Measurements from ENCODE around the gene CLDN11.

The CLDN11 gene

GRCh38 chr3:170448584-170448983, 29.9 kb downstream of the CLDN11 start:
- no peak for DNase-seq (ENCODE audit: low read depth, low spot score)
- Histone ChIP-seq H3K9me3 (ENCODE audit: low read depth, low read length) (no peaks in the 10 kb centered on the region), H3K27ac (no peak overlapping the region), H3K4me3 (no peak overlapping the region), H3K36me3 (ENCODE audit: insufficient read depth, low read length) (no peaks in the 10 kb centered on the region), H3K9ac (ENCODE audit: insufficient read length) (no peak overlapping the region)
- TF ChIP-seq FOXP2 (optimal IDR thresholded peaks at IDR 0.05; ENCODE audit: control extremely low read depth, extremely low read length, insufficient read depth) = no peak
- TF ChIP-seq EZH2 (IDR thresholded peaks at IDR 0.05) = no peak
- TF ChIP-seq POLR2AphosphoS5 (IDR thresholded peaks at IDR 0.05; ENCODE audit: borderline replicate concordance, low read depth, low read length) = no peak

DNA sequence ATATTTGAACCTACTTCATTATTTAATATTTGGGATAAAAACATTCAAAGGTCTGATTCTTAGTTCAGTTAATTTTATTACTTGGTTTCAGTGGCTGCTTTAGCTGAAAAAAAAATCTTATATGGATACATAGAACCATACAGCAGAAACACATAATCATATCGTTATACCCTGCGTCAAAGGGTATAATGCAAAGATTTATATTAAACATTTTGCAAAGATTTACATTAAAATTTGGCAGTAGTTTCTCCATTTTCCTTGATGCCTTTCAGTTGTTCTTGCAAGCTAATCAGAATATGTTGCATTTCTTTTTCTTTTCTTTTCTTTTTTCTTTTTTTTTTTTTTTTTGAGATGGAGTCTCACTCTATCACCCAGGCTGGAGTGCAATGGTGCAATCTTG, 31.4 kb downstream of the CLDN11 start:
- Histone ChIP-seq H3K4me3 (no peak overlapping the region), H3K27ac (no peak overlapping the region), H3K9ac (ENCODE audit: insufficient read length) (no peak overlapping the region), H3K9me3 (ENCODE audit: low read depth, low read length) (no peaks in the 10 kb centered on the region), H3K36me3 (ENCODE audit: insufficient read depth, low read length) (no peaks in the 10 kb centered on the region)
- TF ChIP-seq EZH2 (IDR thresholded peaks at IDR 0.05) = no peak
- TF ChIP-seq POLR2AphosphoS5 (IDR thresholded peaks at IDR 0.05; ENCODE audit: borderline replicate concordance, low read depth, low read length) = no peak
- TF ChIP-seq FOXP2 (optimal IDR thresholded peaks at IDR 0.05; ENCODE audit: control extremely low read depth, extremely low read length, insufficient read depth) = no peak
- DNase-seq (ENCODE audit: low read depth, low spot score) = no peak

GRCh38 chr3:170454509-170454908, 35.8 kb downstream of the CLDN11 start:
- H3K9ac ChIP-seq (ENCODE audit: insufficient read length) = no peak overlapping the region
- no peak for DNase-seq (ENCODE audit: low read depth, low spot score)
- H3K9me3 ChIP-seq (ENCODE audit: low read depth, low read length) = no peaks in the 10 kb centered on the region
- H3K36me3 ChIP-seq (ENCODE audit: insufficient read depth, low read length) = no peaks in the 10 kb centered on the region
- no peak overlapping the region for H3K27ac ChIP-seq
- TF ChIP-seq POLR2AphosphoS5 (IDR thresholded peaks at IDR 0.05; ENCODE audit: borderline replicate concordance, low read depth, low read length) (no peak), EZH2 (IDR thresholded peaks at IDR 0.05) (no peak), FOXP2 (optimal IDR thresholded peaks at IDR 0.05; ENCODE audit: control extremely low read depth, extremely low read length, insufficient read depth) (no peak)
- H3K4me3 ChIP-seq = no peak overlapping the region

DNA sequence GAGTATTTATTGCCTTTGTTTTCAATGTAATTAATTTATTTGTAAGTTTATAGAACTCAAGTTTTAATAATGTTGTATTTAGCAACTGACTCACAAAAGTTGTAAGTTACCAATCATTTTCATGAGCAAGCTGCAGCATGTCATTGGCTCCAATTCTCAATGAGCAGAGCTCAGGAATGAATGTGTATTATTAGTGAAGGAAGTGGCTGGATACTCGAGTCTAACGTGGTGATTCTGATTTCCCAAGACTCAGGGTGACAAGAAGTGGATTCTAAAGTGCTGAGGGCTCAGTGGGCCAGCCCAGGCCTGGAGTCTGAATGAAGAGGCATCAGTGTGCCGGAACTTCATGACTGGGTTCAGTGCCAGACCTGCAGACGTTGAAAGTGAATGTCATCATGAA, 39.6 kb downstream of the CLDN11 start:
- TF ChIP-seq FOXP2 (optimal IDR thresholded peaks at IDR 0.05; ENCODE audit: control extremely low read depth, extremely low read length, insufficient read depth) (no peak), POLR2AphosphoS5 (IDR thresholded peaks at IDR 0.05; ENCODE audit: borderline replicate concordance, low read depth, low read length) (no peak), EZH2 (IDR thresholded peaks at IDR 0.05) (no peak)
- no peak for DNase-seq (ENCODE audit: low read depth, low spot score)
- H3K4me3 ChIP-seq = no peak overlapping the region
- H3K9me3 ChIP-seq (ENCODE audit: low read depth, low read length) = no peaks in the 10 kb centered on the region
- H3K36me3 ChIP-seq (ENCODE audit: insufficient read depth, low read length) = no peaks in the 10 kb centered on the region
- H3K9ac ChIP-seq (ENCODE audit: insufficient read length) = no peak overlapping the region
- H3K27ac ChIP-seq = no peak overlapping the region

- DNase-seq (ENCODE audit: low read depth, low spot score) = no peak
- no peaks in the 10 kb centered on the region for H3K9me3 ChIP-seq (ENCODE audit: low read depth, low read length)
- no peak overlapping the region for H3K4me3 ChIP-seq
- no peak overlapping the region for H3K9ac ChIP-seq (ENCODE audit: insufficient read length)
- no peak overlapping the region for H3K27ac ChIP-seq
- TF ChIP-seq FOXP2 (optimal IDR thresholded peaks at IDR 0.05; ENCODE audit: control extremely low read depth, extremely low read length, insufficient read depth) (no peak), POLR2AphosphoS5 (IDR thresholded peaks at IDR 0.05; ENCODE audit: borderline replicate concordance, low read depth, low read length) (no peak), EZH2 (IDR thresholded peaks at IDR 0.05) (no peak)
- H3K36me3 ChIP-seq (ENCODE audit: insufficient read depth, low read length) = no peaks in the 10 kb centered on the region
These were observed 44.3 kb downstream of the CLDN11 start for GRCh38 chr3:170463011-170463410.

DNA sequence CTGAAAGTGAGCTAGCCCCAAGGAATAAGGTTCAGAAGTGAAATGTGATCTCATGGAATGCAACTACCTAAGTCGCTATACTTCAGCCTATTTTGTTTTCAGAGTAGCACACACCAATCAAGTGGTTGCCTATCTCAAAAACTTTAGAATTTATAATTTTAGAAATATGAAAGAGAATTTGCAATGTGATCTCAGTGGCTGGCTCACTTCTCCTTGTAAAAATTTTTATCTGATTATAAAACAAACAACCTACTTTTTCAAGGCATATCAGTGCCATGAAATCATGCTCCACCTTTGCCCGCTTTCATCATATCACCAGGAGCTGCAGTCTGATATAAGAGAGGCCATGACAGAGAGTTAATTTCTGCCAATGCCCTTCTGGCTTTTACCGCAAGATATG, 47.3 kb downstream of the CLDN11 start:
- H3K4me3 ChIP-seq = no peak overlapping the region
- no peaks in the 10 kb centered on the region for H3K36me3 ChIP-seq (ENCODE audit: insufficient read depth, low read length)
- no peak overlapping the region for H3K27ac ChIP-seq
- no peaks in the 10 kb centered on the region for H3K9me3 ChIP-seq (ENCODE audit: low read depth, low read length)
- TF ChIP-seq EZH2 (IDR thresholded peaks at IDR 0.05) = no peak
- no peak for TF ChIP-seq POLR2AphosphoS5 (IDR thresholded peaks at IDR 0.05; ENCODE audit: borderline replicate concordance, low read depth, low read length)
- no peak for TF ChIP-seq FOXP2 (optimal IDR thresholded peaks at IDR 0.05; ENCODE audit: control extremely low read depth, extremely low read length, insufficient read depth)
- DNase-seq (ENCODE audit: low read depth, low spot score) = no peak
- no peak overlapping the region for H3K9ac ChIP-seq (ENCODE audit: insufficient read length)

DNA sequence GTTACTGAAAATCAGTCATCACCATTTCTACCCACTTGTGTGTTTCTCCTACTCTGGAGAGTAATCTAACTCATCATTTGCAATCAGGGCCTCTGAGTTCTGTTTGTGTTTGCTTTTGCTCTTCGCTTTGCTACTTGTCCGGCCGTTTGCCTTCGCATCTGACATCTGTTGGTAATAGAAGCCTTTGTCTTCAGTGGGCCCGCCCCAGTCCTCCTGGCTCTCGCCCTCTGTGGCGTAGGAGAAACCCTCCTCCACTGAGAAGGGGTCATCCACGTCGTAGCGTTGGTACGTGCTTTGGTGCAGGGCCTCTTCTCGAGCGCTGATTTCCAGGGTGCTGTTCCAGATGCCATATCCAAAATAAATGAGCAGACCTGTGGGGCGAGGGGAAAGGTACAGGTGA, 48.3 kb downstream of the CLDN11 start:
- Histone ChIP-seq H3K4me3 (no peak overlapping the region), H3K9me3 (ENCODE audit: low read depth, low read length) (no peaks in the 10 kb centered on the region), H3K27ac (no peak overlapping the region), H3K9ac (ENCODE audit: insufficient read length) (no peak overlapping the region), H3K36me3 (ENCODE audit: insufficient read depth, low read length) (no peaks in the 10 kb centered on the region)
- DNase-seq (ENCODE audit: low read depth, low spot score) = no peak
- TF ChIP-seq EZH2 (IDR thresholded peaks at IDR 0.05) (no peak), FOXP2 (optimal IDR thresholded peaks at IDR 0.05; ENCODE audit: control extremely low read depth, extremely low read length, insufficient read depth) (no peak), POLR2AphosphoS5 (IDR thresholded peaks at IDR 0.05; ENCODE audit: borderline replicate concordance, low read depth, low read length) (no peak)

- Histone ChIP-seq H3K9me3 (ENCODE audit: low read depth, low read length) (no peaks in the 10 kb centered on the region), H3K36me3 (ENCODE audit: insufficient read depth, low read length) (no peaks in the 10 kb centered on the region), H3K27ac (no peak overlapping the region), H3K4me3 (no peak overlapping the region), H3K9ac (ENCODE audit: insufficient read length) (no peak overlapping the region)
- no peak for DNase-seq (ENCODE audit: low read depth, low spot score)
- TF ChIP-seq POLR2AphosphoS5 (IDR thresholded peaks at IDR 0.05; ENCODE audit: borderline replicate concordance, low read depth, low read length) = no peak
- TF ChIP-seq FOXP2 (optimal IDR thresholded peaks at IDR 0.05; ENCODE audit: control extremely low read depth, extremely low read length, insufficient read depth) = no peak
- TF ChIP-seq EZH2 (IDR thresholded peaks at IDR 0.05) = no peak
These were observed 49.0 kb downstream of the CLDN11 start for GRCh38 chr3:170467571-170468147.

Data from SK-N-MC (cell line).